HUES48 (cell line): ENCODE measurements around the gene NOL12.

Source experiments
- H3K27ac ChIP-seq: one replicate; pipeline ENCODE4 v1.7.0; 2013; ENCODE audit warnings: low read depth, low read length, inconsistent platforms
- H3K27me3 ChIP-seq: 2 replicates; pipeline ENCODE4 v1.6.1; 2013; ENCODE audit warnings: mild to moderate bottlenecking, low read length; ENCODE audit not compliant: control insufficient read depth, insufficient read depth
- H3K36me3 ChIP-seq: 2 replicates; pipeline ENCODE4 v1.6.1; 2013; ENCODE audit warnings: low read length; ENCODE audit not compliant: control insufficient read depth, insufficient read depth
- H3K4me1 ChIP-seq: 2 replicates; pipeline ENCODE4 v1.6.1; 2013; ENCODE audit warnings: mild to moderate bottlenecking, low read length; ENCODE audit not compliant: control insufficient read depth, insufficient read depth
- H3K4me3 ChIP-seq: 2 replicates; pipeline ENCODE4 v1.5.1; 2013; ENCODE audit warnings: mild to moderate bottlenecking, low read depth, low read length
- H3K9ac ChIP-seq: 2 replicates; pipeline ENCODE4 v1.6.1; 2013; ENCODE audit warnings: mild to moderate bottlenecking, low read depth, low read length, moderate library complexity
- H3K9me3 ChIP-seq: 2 replicates; pipeline ENCODE4 v1.6.1; 2013; ENCODE audit warnings: low read length; ENCODE audit not compliant: control insufficient read depth, insufficient read depth

NOL12 gene

DNA sequence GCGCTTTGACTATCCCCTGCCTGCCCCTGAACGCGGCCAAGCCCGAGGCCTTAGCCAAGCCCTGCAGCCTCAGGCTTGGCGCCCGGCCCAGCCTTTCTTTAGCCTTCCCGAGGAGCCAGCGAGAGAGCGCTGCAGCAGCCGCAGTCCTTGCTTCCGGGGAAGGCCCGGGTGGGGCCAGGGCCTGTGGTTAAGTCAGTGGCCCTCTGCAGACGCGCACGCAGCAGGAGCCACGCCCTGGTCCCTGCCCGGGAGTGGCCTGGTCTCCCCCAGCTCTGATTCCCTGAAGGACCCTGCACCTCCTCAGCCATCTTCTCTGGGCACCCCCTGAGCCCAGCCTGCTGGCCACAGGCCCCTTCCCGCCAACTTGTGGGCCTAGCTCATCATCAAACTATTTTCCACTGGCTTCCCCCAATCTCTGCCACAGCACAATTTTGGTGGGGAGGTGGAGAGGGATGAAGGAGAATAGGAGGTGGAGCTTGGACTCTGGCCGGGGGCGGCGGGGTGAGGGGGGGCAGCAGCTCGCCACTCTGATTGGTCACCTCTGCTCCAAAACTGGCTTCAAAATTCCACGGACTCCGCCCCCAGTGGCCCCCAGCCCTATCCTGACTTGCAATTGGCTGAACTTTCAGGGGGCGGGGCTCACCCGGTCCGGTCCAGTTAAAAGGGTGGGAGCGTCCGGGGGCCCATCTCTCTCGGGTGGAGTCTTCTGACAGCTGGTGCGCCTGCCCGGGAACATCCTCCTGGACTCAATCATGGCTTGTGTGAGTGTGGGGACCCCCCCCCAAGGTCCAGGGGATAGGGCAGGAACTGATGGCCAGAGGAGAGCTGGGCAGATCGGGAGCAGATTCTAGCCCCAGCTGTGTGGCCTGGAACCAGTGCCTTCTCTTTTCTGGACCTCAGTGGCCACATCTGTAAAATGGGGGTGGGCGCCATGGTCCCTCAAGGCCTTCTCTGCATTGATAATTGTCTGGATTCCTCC, 10.9 kb upstream of the NOL12 start, which contains the start of gene LGALS1:
Gene LGALS1 (plus strand): TSS at position 686 of the 979 bp plus-strand sequence. CDS start 67 bp downstream, at position 753.
- Histone ChIP-seq H3K9me3 (no peaks in the 10 kb centered on the region), H3K4me1 (0 out of 2 replicates have a peak, but pooled peaks cover 7% of the 10 kb centered on the region), H3K9ac (no peak within 1 kb of the TSS), H3K4me3 (peak within 1 kb of the TSS; percentile 67), H3K27ac (peak within 1 kb of the TSS; percentile 70), H3K27me3 (no peaks in the 10 kb centered on the region), H3K36me3 (no peaks in the 10 kb centered on the region)

DNA sequence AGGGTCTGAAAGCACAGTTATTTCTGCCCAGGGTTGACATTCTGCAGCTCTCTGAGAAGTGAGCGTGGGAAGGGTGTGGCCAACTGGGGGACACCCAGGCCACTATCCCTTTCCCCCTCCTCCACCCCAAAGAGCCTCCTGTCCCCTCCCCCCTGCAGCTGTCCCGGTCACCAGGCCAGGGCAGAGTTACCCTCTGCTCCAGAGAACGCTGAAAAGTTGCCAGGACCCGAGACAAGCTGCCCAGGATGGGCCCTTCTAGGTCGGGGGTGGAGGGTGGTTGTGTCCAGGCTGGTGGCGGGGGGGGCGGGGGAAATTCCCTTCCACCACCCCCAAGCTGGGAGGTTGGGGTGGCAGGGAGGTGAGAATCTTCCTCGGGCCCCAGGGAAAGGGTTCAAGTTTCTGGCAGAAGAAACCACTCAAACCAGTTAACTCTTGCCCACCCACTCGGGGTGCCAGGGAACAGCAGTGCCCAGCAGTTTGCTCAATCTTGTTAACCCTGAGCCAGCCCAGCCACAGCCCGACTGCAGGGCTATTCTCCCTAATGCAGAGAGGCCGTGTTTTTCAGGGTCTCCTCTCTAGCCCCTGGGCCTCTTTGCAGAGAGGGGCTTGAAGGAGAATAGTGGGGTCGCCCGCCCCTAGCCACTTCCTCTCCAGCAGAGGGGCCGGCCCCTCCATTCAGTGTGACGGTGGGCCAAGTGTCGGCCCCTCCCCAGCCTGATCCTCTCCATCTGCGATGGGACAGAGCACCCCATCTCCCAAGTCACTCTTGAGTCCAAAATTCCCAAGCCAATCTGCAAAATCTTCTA, 10.0 kb upstream of the NOL12 start:
- Histone ChIP-seq H3K4me3 (peak overlapping the region; percentile 67), H3K9me3 (no peaks in the 10 kb centered on the region), H3K9ac (no peak overlapping the region), H3K27ac (peak overlapping the region; percentile 70), H3K4me1 (0 out of 2 replicates have a peak, but pooled peaks cover 7% of the 10 kb centered on the region), H3K27me3 (no peaks in the 10 kb centered on the region), H3K36me3 (no peaks in the 10 kb centered on the region)

DNA sequence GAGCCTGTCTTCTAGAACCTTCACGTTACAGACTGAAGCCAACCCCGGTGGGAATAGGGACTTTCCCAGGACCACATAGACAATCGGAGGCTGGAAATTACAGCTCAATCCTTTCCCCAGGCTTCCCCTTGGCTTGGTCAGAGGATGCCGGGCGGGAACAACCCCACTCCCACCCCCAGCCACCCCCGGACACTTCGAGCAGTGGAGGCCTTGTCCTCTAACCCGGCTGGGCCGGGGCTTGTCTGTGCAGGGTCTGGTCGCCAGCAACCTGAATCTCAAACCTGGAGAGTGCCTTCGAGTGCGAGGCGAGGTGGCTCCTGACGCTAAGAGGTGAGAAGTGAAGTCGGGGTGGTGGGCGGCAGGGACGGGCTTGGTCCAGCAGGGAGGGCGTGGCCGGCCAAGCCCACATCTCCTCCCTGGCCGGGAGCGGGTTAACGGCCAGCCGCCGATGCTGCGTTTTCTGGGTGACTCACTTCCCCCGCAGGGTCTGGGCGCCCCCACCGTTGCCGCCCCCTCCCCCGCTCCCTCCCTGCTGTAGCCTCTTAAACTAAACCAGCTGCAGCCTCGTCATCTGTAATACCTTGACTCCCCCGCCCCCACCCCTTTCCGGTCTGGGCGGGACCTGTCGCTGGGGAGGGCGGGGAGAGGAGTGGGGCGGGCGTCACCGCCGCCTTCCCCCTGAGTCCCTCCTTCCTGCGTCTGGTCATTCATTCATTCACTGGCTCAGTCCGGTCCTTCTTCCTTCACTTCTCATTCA, 9.2 kb upstream of the NOL12 start:
- Histone ChIP-seq H3K4me3 (peak overlapping the region; percentile 67), H3K9ac (no peak overlapping the region), H3K9me3 (no peaks in the 10 kb centered on the region), H3K27ac (peak overlapping the region; percentile 70), H3K27me3 (no peaks in the 10 kb centered on the region), H3K4me1 (0 out of 2 replicates have a peak, but pooled peaks cover 7% of the 10 kb centered on the region), H3K36me3 (no peaks in the 10 kb centered on the region)

DNA sequence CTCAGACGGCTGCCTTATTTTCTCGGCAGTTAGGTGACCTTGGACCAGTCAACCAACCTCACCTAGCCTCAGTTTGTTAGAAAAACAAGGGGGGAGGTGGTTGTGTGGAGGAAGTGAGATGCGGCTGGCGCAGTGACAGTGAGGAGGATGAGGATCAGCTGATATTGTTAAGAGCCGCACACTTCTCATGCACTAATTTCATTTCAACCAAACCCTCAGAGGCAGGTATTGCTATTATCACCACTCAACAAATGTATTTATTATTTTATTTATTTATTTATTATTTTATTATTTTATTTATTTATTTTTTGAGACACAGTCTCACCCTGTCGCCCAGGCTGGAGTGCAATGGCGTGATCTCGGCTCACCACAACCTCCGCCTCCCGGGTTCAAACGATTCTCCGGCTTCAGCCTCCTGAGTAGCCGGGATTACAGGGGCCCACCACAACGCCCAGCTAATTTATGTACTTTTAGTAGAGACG, 8.6 kb upstream of the NOL12 start:
- no peak overlapping the region for H3K9ac ChIP-seq
- 0 out of 2 replicates have a peak, but pooled peaks cover 7% of the 10 kb centered on the region for H3K4me1 ChIP-seq
- peak overlapping the region; percentile 67 for H3K4me3 ChIP-seq
- peak overlapping the region; percentile 70 for H3K27ac ChIP-seq
- H3K27me3 ChIP-seq = no peaks in the 10 kb centered on the region
- no peaks in the 10 kb centered on the region for H3K9me3 ChIP-seq
- H3K36me3 ChIP-seq = no peaks in the 10 kb centered on the region

DNA sequence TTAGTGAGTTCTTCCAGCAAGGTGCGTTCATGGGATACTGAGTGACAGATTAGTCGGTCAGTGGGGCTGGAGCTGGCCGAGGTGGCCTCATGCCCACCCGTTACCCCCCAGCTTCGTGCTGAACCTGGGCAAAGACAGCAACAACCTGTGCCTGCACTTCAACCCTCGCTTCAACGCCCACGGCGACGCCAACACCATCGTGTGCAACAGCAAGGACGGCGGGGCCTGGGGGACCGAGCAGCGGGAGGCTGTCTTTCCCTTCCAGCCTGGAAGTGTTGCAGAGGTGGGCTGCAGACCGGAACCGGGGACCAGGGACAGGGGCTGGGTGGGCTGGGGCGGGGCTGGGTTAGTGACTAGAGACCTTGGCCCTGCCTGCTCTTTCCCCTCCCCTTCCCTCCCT, 7.8 kb upstream of the NOL12 start:
- Histone ChIP-seq H3K4me3 (no peak overlapping the region), H3K9ac (no peak overlapping the region), H3K27ac (no peak overlapping the region), H3K27me3 (no peaks in the 10 kb centered on the region), H3K36me3 (no peaks in the 10 kb centered on the region), H3K9me3 (no peaks in the 10 kb centered on the region), H3K4me1 (0 out of 2 replicates have a peak, but pooled peaks cover 7% of the 10 kb centered on the region)

DNA sequence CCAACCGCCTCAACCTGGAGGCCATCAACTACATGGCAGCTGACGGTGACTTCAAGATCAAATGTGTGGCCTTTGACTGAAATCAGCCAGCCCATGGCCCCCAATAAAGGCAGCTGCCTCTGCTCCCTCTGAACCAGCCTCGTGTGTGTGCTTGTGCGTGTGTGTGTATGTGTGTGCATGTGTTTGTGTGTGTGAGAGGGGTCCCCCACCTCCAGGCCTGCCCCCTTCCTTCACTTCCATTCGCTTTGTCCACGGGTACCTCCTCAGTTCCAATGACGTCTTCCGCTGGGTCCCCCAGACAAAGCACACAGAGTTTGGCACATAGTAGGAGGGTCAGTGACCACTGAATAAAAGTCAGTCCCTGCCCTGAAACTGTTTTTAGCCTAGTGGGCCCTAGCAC, 6.5 kb upstream of the NOL12 start:
- Histone ChIP-seq H3K9me3 (no peaks in the 10 kb centered on the region), H3K4me1 (0 out of 2 replicates have a peak, but pooled peaks cover 7% of the 10 kb centered on the region), H3K9ac (no peak overlapping the region)

DNA sequence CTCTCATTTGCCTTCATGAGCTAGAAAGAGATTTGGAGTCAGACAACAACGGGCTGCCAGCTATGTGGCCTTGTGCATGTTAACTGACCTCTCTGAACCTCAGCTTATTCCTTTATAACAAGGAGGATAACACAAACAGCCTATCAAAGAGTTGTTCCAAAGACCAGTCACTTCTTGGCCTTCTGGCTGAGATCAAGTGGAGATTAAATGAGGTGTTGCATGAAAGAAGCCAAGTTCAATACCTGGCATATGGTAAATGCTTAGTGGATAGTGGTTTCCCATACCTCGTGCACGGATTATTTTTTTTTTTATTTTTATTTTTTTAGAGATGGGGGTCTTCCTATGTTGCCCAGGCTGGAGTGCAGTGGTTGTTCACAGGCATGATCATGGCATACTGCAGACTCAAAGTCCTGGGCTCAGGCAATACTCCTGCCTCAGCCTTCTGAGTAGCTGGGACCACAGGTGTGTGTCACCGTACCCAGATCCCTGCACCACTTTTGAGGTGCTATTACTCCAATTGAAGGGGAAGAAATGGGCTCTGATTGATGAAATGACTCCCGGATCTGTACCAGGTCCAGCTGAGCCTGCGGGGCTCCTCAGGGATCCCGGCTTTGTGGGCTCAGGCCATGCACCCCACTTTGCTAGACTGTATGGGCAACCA, 5.8 kb upstream of the NOL12 start:
- Histone ChIP-seq H3K27ac (no peak overlapping the region), H3K9me3 (no peaks in the 10 kb centered on the region)

More for the DNA sequence above, 6.5 kb upstream of the NOL12 start:
- Histone ChIP-seq H3K36me3 (no peaks in the 10 kb centered on the region), H3K4me3 (no peak overlapping the region), H3K27me3 (no peaks in the 10 kb centered on the region), H3K27ac (no peak overlapping the region)

DNA sequence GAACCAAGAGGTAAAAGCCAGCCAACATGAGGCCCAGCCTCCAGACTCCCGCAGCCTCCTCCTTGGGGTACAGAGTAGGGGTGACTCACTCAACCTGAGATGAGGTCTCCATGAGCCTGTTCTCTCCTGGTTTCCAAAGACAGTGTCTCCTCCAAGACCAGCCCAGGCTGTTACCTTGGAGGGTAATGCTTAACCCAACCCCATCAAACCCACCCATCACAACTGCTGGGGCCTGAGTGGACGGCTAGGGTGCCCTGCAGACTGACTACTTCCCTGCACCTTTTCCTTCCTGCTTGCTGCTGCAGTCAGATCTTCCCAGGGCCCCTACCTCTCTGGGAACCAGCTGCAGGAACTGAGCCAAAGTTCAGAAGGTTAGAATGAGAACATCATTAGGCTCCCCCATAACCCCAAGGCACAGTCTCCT, 5.1 kb upstream of the NOL12 start:
- Histone ChIP-seq H3K36me3 (no peaks in the 10 kb centered on the region), H3K9ac (no peak overlapping the region), H3K4me3 (no peak overlapping the region), H3K27me3 (no peaks in the 10 kb centered on the region), H3K4me1 (0 out of 2 replicates have a peak, but pooled peaks cover 7% of the 10 kb centered on the region), H3K27ac (no peak overlapping the region), H3K9me3 (no peaks in the 10 kb centered on the region)

More for the DNA sequence above, 5.8 kb upstream of the NOL12 start:
- Histone ChIP-seq H3K36me3 (no peaks in the 10 kb centered on the region), H3K9ac (no peak overlapping the region), H3K4me1 (0 out of 2 replicates have a peak, but pooled peaks cover 7% of the 10 kb centered on the region), H3K4me3 (no peak overlapping the region), H3K27me3 (no peaks in the 10 kb centered on the region)

DNA sequence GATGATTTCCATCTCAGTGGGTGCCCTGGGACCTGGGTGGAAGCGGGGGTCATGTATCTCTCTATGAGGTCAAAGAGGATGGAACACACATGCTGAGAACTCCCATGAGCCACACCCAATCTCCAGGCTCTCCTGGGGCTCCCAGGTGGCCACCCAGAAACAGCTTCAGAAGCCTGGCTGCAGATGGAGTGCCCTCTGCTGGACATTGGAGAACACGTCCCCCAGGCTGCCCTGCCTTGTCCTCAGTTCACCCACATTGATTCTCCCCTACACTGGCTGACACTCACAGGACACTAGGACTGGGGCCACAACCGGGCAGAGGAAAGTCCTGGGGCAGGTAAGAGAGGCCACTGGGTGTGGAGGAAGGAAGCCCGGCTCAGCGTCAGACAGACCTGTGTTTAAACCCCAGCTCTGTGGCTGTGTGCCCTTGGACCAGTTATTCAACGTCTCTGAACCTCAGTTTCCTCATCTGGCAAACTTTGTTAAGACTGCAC, 4.5 kb upstream of the NOL12 start:
- H3K36me3 ChIP-seq = no peaks in the 10 kb centered on the region
- no peak overlapping the region for H3K27ac ChIP-seq
- no peak overlapping the region for H3K9ac ChIP-seq
- no peak overlapping the region for H3K4me3 ChIP-seq
- H3K27me3 ChIP-seq = no peaks in the 10 kb centered on the region
- H3K4me1 ChIP-seq = 0 out of 2 replicates have a peak, but pooled peaks cover 2% of the 10 kb centered on the region
- H3K9me3 ChIP-seq = no peaks in the 10 kb centered on the region
